Osteocyte (in vitro differentiated cells): Measurements from ENCODE around the gene SORCS3. TPM values are rescaled to one million over a fixed set of nuclear protein-coding genes. Genes with fewer than 3 reads are reported as not detected.
A peak's percentile ranks its signal among the peaks of the same experiment; 100 is the strongest.

Experiments used
- DNase-seq: peaks from one replicate; pipeline ENCODE4 v3.0.0; 2021; ENCODE audit warnings: mixed read lengths; ENCODE audit not compliant: unreplicated experiment; ENCODE audit errors: extremely low spot score
- H3K27ac Mint-ChIP-seq: one replicate; pipeline ENCODE4 v1.8.0; 2021; ENCODE audit warnings: mild to moderate bottlenecking, mixed read lengths; ENCODE audit not compliant: unreplicated experiment
- H3K27me3 Mint-ChIP-seq: one replicate; pipeline ENCODE4 v1.8.0; 2021; ENCODE audit warnings: mixed read lengths; ENCODE audit not compliant: unreplicated experiment
- H3K36me3 Mint-ChIP-seq: one replicate; pipeline ENCODE4 v1.8.0; 2021; ENCODE audit warnings: mixed read lengths; ENCODE audit not compliant: unreplicated experiment
- H3K4me1 Mint-ChIP-seq: one replicate; pipeline ENCODE4 v1.8.0; 2021; ENCODE audit warnings: mixed read lengths; ENCODE audit not compliant: unreplicated experiment
- H3K4me3 Mint-ChIP-seq: one replicate; pipeline ENCODE4 v1.8.0; 2021; ENCODE audit warnings: mild to moderate bottlenecking, moderate library complexity, mixed read lengths; ENCODE audit not compliant: unreplicated experiment
- H3K9me3 Mint-ChIP-seq: one replicate; pipeline ENCODE4 v1.8.0; 2021; ENCODE audit warnings: mixed read lengths; ENCODE audit not compliant: unreplicated experiment
- total RNA-seq: library from RNA; stranded (reverse); gene quantifications from 2 replicates; pipeline ENCODE4 v1.2.1, GENCODE V29; 2021
- TF ChIP-seq, protein P1 (sequence below): fragments of 200-600 bp; sonication (generic); IDR thresholded peaks from 2 replicates; pipeline ENCODE4 v1.5.0; 2021; ENCODE audit warnings: antibody characterized with exemption, mild to moderate bottlenecking, moderate library complexity

Gene SORCS3
- total RNA-seq, 1 donor from 2014 or later: not detected

DNA sequence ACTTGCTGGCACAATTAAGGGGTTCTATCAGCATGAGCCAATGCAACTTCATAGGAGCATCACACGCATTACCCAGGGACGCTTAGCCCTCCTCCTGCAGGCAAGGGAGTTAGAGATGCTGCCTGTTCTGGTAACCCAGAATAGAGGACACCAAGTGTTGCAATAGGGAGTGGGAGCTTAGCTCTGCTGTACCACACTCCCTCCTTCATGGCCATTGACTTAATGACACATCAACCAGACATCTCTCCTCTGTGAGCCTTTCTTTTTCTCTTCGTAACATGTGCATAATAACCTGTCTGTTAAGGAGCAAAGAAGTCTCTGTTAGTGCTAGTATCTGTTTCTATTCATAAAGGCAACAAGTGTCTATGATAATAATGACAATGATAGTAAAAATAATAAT lies 282.4 kb downstream of the SORCS3 start:
- H3K36me3 Mint-ChIP-seq: no peaks in the 10 kb centered on the region
- peaks cover 5% of the 10 kb centered on the region for H3K9me3 Mint-ChIP-seq
- TF ChIP-seq, protein P1, sequence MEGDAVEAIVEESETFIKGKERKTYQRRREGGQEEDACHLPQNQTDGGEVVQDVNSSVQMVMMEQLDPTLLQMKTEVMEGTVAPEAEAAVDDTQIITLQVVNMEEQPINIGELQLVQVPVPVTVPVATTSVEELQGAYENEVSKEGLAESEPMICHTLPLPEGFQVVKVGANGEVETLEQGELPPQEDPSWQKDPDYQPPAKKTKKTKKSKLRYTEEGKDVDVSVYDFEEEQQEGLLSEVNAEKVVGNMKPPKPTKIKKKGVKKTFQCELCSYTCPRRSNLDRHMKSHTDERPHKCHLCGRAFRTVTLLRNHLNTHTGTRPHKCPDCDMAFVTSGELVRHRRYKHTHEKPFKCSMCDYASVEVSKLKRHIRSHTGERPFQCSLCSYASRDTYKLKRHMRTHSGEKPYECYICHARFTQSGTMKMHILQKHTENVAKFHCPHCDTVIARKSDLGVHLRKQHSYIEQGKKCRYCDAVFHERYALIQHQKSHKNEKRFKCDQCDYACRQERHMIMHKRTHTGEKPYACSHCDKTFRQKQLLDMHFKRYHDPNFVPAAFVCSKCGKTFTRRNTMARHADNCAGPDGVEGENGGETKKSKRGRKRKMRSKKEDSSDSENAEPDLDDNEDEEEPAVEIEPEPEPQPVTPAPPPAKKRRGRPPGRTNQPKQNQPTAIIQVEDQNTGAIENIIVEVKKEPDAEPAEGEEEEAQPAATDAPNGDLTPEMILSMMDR: no peak
- H3K4me1 Mint-ChIP-seq: no peaks in the 10 kb centered on the region
- H3K4me3 Mint-ChIP-seq: no peak overlapping the region
- no peaks in the 10 kb centered on the region for H3K27me3 Mint-ChIP-seq
- DNase-seq: no peak
- H3K27ac Mint-ChIP-seq: no peak overlapping the region

DNA sequence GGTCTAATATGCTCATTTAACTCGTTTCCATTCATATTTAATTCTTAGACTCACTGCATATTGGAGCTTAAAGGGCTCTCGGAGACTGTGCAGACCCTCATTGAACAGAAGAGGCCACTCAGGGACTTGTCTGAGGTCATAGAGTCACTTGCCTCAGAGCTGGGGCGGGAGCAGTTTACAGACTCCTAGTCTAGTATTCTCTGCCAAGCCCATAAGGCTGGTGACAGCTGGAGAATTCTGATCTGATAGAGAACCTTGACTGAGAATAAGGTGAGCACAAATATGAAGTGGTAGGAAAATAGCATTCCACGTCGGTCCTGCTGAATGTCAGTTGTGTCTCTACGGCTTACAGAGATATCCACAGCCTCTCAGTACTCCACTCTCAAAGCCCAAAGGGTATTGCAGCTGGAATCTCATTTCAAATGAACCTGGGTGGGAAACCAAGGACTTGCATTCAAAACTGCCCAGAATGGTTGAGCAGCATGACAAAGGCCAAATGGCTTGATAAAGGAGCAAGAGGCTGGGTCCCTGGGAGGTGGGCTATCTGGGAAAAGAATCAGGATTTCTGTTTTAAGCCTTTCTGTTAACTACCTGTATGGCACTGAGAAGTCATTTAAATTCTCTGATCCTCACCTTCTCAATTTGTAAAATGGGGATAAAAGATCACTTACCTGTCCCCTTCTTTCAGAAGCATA lies 283.2 kb downstream of the SORCS3 start:
- no peaks in the 10 kb centered on the region for H3K27me3 Mint-ChIP-seq
- H3K9me3 Mint-ChIP-seq: no peaks in the 10 kb centered on the region
- H3K27ac Mint-ChIP-seq: no peak overlapping the region
- TF ChIP-seq, protein P1: no peak
- DNase-seq: no peak
- no peak overlapping the region for H3K4me3 Mint-ChIP-seq
- H3K4me1 Mint-ChIP-seq: no peaks in the 10 kb centered on the region
- no peaks in the 10 kb centered on the region for H3K36me3 Mint-ChIP-seq

DNA sequence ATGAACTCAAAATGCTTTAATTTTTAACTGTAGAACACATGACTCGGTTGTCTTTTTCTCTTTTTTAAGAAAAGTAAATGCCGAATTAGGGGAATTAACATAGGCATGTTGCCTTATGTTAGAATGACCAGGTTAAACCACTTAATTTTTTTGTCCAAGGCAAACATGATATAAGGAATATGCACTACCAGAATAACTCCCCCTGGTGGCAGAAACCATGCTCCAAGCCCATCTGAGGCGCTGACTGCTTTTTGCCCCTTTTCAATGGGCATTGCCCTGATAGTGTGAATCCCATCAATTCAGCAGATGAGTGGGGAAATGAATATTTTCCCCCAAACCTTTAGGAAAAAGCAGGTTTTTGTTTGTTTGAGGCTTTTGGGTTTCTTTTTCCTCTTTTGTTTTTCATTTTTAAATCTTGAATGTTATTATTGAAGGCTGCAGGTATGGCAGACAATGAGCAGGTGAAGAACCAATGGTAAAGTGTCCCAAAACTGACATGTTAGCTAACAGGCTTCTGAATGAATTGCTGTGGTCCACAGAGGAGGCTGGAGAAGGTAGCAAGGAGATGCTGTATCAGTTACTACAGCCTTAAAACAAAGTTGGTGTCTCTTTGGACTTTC lies 284.3 kb downstream of the SORCS3 start:
- H3K9me3 Mint-ChIP-seq: no peaks in the 10 kb centered on the region
- H3K27me3 Mint-ChIP-seq: no peaks in the 10 kb centered on the region
- no peak overlapping the region for H3K4me3 Mint-ChIP-seq
- H3K27ac Mint-ChIP-seq: no peak overlapping the region
- no peak for DNase-seq
- no peaks in the 10 kb centered on the region for H3K36me3 Mint-ChIP-seq
- no peaks in the 10 kb centered on the region for H3K4me1 Mint-ChIP-seq
- TF ChIP-seq, protein P1: peak; percentile 38

DNA sequence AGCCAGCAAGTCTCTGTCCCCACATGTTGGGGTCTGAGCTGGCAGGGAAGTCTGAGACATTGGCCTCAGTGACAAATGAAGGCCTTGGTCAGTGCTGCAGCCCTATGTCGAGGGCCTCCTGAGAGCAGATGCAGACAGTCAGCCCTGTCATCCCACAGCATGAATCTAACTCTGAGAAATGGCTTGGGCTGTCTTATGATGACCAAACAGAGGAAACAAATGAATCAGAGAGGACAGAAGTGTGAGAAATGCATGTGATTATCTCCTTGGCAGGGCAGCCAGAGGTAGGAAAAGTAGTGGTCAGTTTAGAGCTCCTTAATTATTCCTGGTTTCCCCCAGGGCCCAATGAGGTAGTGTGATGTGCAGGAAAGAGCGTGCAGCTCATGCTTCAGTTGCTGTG lies 287.6 kb downstream of the SORCS3 start:
- TF ChIP-seq, protein P1: no peak
- no peaks in the 10 kb centered on the region for H3K27me3 Mint-ChIP-seq
- H3K4me1 Mint-ChIP-seq: no peaks in the 10 kb centered on the region
- H3K27ac Mint-ChIP-seq: no peak overlapping the region
- DNase-seq: no peak
- no peak overlapping the region for H3K4me3 Mint-ChIP-seq
- H3K9me3 Mint-ChIP-seq: no peaks in the 10 kb centered on the region
- no peaks in the 10 kb centered on the region for H3K36me3 Mint-ChIP-seq

DNA sequence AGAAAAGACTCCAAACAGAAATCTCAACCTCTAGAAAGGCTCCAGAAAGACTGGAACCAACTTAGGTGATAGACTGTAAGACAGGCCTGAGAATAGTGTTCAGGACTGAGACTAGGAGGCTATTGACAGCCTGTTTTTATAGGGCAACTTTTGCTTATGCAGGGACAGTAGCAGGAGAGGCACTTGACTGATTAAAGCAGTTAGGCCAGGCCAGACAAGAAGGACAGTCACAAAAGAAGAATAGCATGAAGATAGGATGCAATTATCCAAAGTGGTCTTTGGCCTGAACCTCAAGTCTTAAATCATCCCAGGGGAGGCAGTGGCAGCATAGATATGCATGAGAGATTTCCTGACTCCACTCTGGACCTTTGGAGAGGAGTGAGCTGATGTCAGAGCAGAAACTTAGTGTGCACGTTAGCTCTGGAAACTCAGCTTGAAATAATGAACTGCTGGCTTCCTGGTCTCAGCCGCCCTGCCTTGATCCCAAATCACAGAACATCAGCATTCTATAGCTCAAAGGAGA lies 290.6 kb downstream of the SORCS3 start:
- peaks cover 13% of the 10 kb centered on the region for H3K9me3 Mint-ChIP-seq

More for the DNA sequence above, 290.6 kb downstream of the SORCS3 start:
- TF ChIP-seq, protein P1: no peak
- H3K4me1 Mint-ChIP-seq: no peaks in the 10 kb centered on the region
- H3K27me3 Mint-ChIP-seq: no peaks in the 10 kb centered on the region
- H3K36me3 Mint-ChIP-seq: no peaks in the 10 kb centered on the region
- no peak overlapping the region for H3K27ac Mint-ChIP-seq
- no peak for DNase-seq
- no peak overlapping the region for H3K4me3 Mint-ChIP-seq
